ENCODE data around the gene SMYD3. TPM values are rescaled to one million over a fixed set of nuclear protein-coding genes. Genes with fewer than 3 reads are reported as not detected.

The SMYD3 gene
- total and polyA plus RNA-seq, 4 donors: 10.5 to 40.1 (median 32.5) TPM

DNA sequence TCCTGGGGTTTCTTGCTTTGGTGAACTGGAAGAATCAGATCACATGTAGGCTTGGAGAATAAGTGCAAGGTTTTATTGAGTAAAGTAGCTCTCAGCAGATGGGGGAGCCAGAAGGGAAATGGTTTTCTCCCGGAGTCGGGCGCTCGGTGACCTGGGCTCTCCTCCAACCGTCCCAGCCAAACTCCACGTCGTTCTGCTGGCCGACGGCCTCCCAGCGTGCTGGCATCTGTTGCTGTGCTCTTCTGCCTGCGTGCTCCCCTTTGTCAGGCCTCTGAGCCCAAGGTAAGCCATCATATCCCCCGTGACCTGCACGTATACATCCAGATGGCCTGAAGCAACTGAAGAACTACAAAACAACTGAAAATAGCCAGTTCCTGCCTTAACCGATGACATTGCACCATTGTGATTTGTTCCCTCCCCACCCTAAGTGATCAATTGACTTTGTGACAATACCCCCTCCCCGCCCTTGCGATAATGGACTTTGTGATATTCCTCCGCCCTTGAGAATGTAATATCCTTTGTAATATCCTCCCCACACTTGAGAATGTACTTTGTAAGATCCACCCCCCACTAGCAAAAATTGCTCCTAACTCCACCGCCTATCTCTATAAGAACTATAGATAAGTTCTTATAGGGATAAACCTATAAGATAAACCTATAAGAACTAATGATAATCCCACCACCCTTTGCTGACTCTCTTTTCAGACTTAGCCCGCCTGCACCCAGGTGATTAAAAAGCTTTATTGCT, 88.3 kb downstream of the SMYD3 start:
- 93 to 95% methylated on average over 19 of the region's 19 CpGs for WGBS, 2 donors
- no peaks in the 10 kb centered on the region for H3K27me3 ChIP-seq (ENCODE audit: control insufficient read depth in 3 of 3, insufficient read depth in 3 of 3, low read length in 2 of 3)
- no peak for DNase-seq
- peaks cover 0 to 4% (median 0%) of the 10 kb centered on the region in 4 donors for H3K9me3 ChIP-seq (ENCODE audit: control insufficient read depth in 4 of 4, insufficient read depth in 3 of 4, low read length in 3 of 4)
- ATAC-seq (ENCODE audit: insufficient read depth, low FRiP score): no peak
- H3K27ac ChIP-seq (ENCODE audit: low read depth in 1 of 2, low read length in 1 of 2): no peak overlapping the region
- no peaks in the 10 kb centered on the region for H3K36me3 ChIP-seq (ENCODE audit: control insufficient read depth in 4 of 4, insufficient read depth in 4 of 4, low read length in 4 of 4)
- no peak overlapping the region for H3K9ac ChIP-seq (ENCODE audit: insufficient read depth in 1 of 2, low read length in 2 of 2)
- H3K4me3 ChIP-seq: no peak overlapping the region
- TF ChIP-seq, protein P1, sequence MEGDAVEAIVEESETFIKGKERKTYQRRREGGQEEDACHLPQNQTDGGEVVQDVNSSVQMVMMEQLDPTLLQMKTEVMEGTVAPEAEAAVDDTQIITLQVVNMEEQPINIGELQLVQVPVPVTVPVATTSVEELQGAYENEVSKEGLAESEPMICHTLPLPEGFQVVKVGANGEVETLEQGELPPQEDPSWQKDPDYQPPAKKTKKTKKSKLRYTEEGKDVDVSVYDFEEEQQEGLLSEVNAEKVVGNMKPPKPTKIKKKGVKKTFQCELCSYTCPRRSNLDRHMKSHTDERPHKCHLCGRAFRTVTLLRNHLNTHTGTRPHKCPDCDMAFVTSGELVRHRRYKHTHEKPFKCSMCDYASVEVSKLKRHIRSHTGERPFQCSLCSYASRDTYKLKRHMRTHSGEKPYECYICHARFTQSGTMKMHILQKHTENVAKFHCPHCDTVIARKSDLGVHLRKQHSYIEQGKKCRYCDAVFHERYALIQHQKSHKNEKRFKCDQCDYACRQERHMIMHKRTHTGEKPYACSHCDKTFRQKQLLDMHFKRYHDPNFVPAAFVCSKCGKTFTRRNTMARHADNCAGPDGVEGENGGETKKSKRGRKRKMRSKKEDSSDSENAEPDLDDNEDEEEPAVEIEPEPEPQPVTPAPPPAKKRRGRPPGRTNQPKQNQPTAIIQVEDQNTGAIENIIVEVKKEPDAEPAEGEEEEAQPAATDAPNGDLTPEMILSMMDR (IDR thresholded peaks at IDR 0.05; ENCODE audit: control extremely low read depth, extremely low read depth): no peak
- no peaks in the 10 kb centered on the region for H3K4me1 ChIP-seq (ENCODE audit: control insufficient read depth in 5 of 5, insufficient read depth in 5 of 5, low read length in 5 of 5)

DNA sequence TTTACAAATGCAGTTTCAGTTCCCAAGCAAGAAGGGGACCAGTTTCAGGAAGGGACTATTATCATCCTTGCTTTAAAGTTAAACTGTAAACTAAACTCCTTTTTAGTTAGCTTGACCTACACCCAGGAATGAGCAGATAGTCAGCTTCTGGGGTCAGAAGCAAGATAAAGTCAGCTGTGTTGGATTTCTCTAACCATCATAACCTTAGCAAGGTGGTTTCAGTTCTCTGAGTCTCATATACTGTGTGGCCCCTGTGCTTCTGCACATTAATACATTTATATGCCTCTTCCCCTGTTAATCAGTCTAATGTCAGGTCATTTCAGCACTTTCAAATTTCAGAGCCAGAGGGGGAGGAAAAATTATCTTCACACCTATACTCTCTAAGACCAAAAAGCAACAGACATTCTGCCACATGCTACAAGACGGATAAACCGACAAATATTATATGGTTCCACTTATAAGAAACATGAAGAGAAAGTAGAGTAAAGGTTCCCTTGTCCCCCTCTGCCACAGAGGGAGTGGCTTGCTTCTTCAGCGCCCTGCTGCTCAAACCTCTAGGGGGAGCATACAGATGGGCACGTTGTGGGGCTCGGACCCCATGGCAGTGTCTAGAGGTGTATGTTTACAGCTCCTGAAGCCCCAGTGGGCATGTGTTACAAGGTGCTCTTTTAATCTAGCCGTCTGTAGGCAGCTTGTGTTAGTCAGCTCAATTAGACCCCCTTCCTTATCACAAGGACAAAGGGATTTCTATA, 89.1 kb downstream of the SMYD3 start:
- no peaks in the 10 kb centered on the region for H3K27me3 ChIP-seq (ENCODE audit: control insufficient read depth in 3 of 3, insufficient read depth in 3 of 3, low read length in 2 of 3)
- no peak overlapping the region for H3K27ac ChIP-seq (ENCODE audit: low read depth in 1 of 2, low read length in 1 of 2)
- ATAC-seq (ENCODE audit: insufficient read depth, low FRiP score): no peak
- peaks cover 0 to 4% (median 0%) of the 10 kb centered on the region in 4 donors for H3K9me3 ChIP-seq (ENCODE audit: control insufficient read depth in 4 of 4, insufficient read depth in 3 of 4, low read length in 3 of 4)
- H3K4me1 ChIP-seq (ENCODE audit: control insufficient read depth in 5 of 5, insufficient read depth in 5 of 5, low read length in 5 of 5): no peaks in the 10 kb centered on the region
- H3K4me3 ChIP-seq: no peak overlapping the region
- H3K36me3 ChIP-seq (ENCODE audit: control insufficient read depth in 4 of 4, insufficient read depth in 4 of 4, low read length in 4 of 4): no peaks in the 10 kb centered on the region
- no peak for DNase-seq
- H3K9ac ChIP-seq (ENCODE audit: insufficient read depth in 1 of 2, low read length in 2 of 2): no peak overlapping the region
- TF ChIP-seq, protein P1 (IDR thresholded peaks at IDR 0.05; ENCODE audit: control extremely low read depth, extremely low read depth): no peak
- WGBS, 2 donors: 92 to 94% methylated on average over 6 of the region's 6 CpGs

DNA sequence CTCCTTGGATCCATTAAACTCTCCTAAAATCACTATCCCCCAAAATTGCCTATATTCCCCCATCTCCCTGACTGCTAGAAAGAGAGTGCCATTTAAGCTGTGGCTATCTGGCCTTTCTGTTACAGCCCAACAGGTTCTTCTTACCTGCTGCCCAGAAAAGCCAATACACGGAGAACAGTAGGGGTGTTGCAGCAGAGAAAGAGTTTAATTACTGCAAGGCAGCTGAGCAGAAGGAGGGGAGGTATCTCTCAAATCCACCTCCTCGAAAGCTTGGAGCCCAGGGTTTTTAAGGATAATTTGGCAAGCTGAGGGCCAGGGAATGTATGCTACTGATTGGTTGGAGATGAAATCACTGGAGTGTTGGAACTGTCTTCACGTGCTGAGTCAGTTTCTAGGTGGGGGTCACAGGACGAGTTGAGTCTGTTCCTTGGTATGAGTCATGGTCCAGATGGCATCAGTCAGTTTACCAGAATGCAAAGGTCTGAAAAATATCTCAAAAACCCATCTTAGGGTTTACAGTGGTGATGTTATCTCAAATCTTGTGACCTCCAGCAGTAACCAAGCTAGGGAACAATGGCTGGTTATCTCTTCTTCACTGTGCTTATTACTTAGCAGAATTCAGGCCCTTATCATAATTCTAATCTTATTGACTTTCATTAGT, 89.8 kb downstream of the SMYD3 start:
- Histone ChIP-seq H3K9ac (ENCODE audit: insufficient read depth in 1 of 2, low read length in 2 of 2) (no peak overlapping the region), H3K4me1 (ENCODE audit: control insufficient read depth in 5 of 5, insufficient read depth in 5 of 5, low read length in 5 of 5) (no peaks in the 10 kb centered on the region), H3K9me3 (ENCODE audit: control insufficient read depth in 4 of 4, insufficient read depth in 3 of 4, low read length in 3 of 4) (peaks cover 0 to 4% (median 0%) of the 10 kb centered on the region in 4 donors), H3K36me3 (ENCODE audit: control insufficient read depth in 4 of 4, insufficient read depth in 4 of 4, low read length in 4 of 4) (no peaks in the 10 kb centered on the region), H3K4me3 (no peak overlapping the region), H3K27ac (ENCODE audit: low read depth in 1 of 2, low read length in 1 of 2) (no peak overlapping the region), H3K27me3 (ENCODE audit: control insufficient read depth in 3 of 3, insufficient read depth in 3 of 3, low read length in 2 of 3) (no peaks in the 10 kb centered on the region)
- DNase-seq (no peak), ATAC-seq (ENCODE audit: insufficient read depth, low FRiP score) (no peak)
- 77 to 79% methylated on average over 4 of the region's 4 CpGs for WGBS, 2 donors
- TF ChIP-seq, protein P1 (IDR thresholded peaks at IDR 0.05; ENCODE audit: control extremely low read depth, extremely low read depth): no peak
